Measurements from ENCODE around the gene SEZ6.

GRCh38 chr17:29000973-29001372, 4.9 kb downstream of the SEZ6 start:
- TF ChIP-seq, protein P1, sequence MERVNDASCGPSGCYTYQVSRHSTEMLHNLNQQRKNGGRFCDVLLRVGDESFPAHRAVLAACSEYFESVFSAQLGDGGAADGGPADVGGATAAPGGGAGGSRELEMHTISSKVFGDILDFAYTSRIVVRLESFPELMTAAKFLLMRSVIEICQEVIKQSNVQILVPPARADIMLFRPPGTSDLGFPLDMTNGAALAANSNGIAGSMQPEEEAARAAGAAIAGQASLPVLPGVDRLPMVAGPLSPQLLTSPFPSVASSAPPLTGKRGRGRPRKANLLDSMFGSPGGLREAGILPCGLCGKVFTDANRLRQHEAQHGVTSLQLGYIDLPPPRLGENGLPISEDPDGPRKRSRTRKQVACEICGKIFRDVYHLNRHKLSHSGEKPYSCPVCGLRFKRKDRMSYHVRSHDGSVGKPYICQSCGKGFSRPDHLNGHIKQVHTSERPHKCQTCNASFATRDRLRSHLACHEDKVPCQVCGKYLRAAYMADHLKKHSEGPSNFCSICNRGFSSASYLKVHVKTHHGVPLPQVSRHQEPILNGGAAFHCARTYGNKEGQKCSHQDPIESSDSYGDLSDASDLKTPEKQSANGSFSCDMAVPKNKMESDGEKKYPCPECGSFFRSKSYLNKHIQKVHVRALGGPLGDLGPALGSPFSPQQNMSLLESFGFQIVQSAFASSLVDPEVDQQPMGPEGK (CRISPR knock-in tag; IDR thresholded peaks at IDR 0.05; ENCODE audit: borderline replicate concordance): no peak
- TF ChIP-seq CSRNP3 (CRISPR knock-in tag; IDR thresholded peaks at IDR 0.05) (no peak), TOX (CRISPR knock-in tag; IDR thresholded peaks at IDR 0.05; ENCODE audit: borderline replicate concordance) (no peak), PPARA (CRISPR knock-in tag; IDR thresholded peaks at IDR 0.05; ENCODE audit: borderline replicate concordance) (no peak), OSR1 (CRISPR knock-in tag; IDR thresholded peaks at IDR 0.05) (no peak), RARB (CRISPR knock-in tag; IDR thresholded peaks at IDR 0.05) (no peak)

Measured in SK-N-SH treated with all-trans-retinoic acid at 6 μM for 48 hours (cell line).